OCI-M2 (cell line): ENCODE results near the gene SGMS1.
A peak's percentile ranks its signal among the peaks of the same experiment; 100 is the strongest.
"Not testable (repeated sequence)": the region's sequence is repeated elsewhere in the genome, so short reads cannot be mapped to it uniquely, and the experiment has no call there.

ENCODE experiments used
- DNase-seq: peaks from one replicate; lab custom pipeline; 2025; ENCODE audit not compliant: unreplicated experiment; lab: John Stamatoyannopoulos, UW

SGMS1 gene

DNA sequence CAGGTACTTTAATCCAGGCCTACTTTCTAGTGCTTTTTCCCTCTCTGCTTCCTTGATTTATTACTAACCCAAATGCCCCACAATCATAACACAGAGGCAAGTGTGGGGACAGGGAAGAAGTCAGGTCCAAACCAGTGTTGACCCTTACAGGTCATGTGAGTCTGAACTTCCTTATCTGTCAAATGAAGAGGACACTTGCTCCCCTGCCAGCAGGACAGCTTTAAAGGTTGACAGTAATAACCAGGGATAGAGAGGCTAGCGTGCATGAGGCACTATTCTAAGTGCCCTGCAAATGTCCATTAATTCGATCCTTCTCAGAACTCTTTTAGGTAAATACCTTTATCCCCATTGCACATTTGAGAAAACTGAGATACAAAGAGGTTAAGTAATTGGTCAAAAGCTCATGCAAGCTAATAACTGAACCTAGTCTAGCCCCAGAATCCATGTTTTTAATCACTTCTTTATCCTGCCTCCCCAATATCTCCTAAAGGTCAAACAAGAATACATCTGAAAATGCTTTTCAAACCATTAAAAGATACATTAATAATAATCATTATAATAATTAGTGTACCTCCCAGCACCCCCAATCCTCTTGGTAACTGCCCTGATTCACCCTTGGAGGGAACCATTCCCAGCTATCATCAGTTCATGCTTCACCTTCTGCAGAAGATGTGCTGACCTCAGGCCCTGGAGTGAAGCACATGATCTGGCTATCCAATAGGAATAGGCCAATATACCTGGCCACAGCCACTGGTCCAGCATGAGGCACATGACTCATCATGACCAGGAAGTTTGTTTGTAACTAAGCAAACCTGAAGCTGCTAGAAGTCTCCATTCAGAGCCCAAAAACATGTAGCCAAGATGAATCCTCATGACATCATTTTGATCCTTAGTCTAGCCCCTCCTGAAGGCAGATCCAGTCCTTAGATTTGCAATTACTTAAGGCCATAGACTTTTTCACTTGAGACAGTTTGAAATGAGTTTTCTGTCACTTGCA lies 40.7 kb downstream of the SGMS1 start:
- no peak for DNase-seq

- no peak for DNase-seq
These were observed 41.7 kb downstream of the SGMS1 start for GRCh38 chr10:50582046-50582445.

- no peak for DNase-seq
These were observed 43.4 kb downstream of the SGMS1 start for GRCh38 chr10:50580262-50580891.

GRCh38 chr10:50579491-50580261 lies 44.1 kb downstream of the SGMS1 start:
- DNase-seq = no peak

DNA sequence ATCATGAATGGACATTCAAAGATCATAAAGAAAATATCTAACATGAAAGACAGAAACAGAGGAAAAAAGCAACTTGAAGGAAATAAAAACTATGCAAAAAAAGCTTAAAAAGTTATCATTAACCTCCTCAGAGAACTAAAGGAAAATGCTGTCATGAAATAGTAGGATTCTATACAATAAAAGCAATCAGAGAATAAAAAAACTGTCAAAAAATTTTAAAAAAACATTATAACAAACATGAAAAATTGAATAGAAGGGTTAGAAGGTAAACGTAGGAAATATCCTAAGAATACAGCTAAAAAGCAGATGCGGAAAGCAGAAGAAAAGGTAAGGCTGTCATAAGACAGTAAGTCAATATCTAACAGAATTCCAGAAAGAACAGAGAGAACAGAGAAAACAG lies 44.8 kb downstream of the SGMS1 start:
- no peak for DNase-seq

GRCh38 chr10:50577681-50578350 lies 45.9 kb downstream of the SGMS1 start:
- DNase-seq = peak; percentile 21

GRCh38 chr10:50577010-50577409 lies 46.7 kb downstream of the SGMS1 start:
- DNase-seq = no peak

GRCh38 chr10:50576245-50576815 lies 47.4 kb downstream of the SGMS1 start:
- DNase-seq = no peak

- DNase-seq = no peak
These were observed 48.1 kb downstream of the SGMS1 start for GRCh38 chr10:50575477-50576244.

GRCh38 chr10:50574931-50575330 lies 48.8 kb downstream of the SGMS1 start:
- no peak for DNase-seq

GRCh38 chr10:50574305-50574704 lies 49.5 kb downstream of the SGMS1 start:
- no peak for DNase-seq

GRCh38 chr10:50572017-50572491 lies 51.7 kb downstream of the SGMS1 start:
- DNase-seq = no peak

DNA sequence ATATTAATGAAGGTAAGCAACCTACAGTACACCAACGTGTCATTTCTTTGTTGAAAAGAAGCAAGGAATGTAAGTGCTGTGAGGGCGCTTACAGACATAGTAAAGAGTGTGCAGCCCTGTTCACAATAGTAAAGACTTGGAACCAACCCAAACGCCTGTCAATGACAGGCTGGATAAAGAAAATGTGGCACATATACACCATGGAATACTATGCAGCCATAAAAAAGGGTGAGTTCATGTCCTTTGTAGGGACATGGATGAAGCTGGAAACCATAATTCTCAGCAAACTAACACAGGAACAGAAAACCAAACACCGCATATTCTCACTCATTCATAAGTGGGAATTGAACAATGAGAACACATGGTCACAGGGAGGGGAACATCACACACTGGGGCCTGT lies 55.0 kb downstream of the SGMS1 start:
- DNase-seq = not testable (repeated sequence)

GRCh38 chr10:50567384-50567783 lies 56.4 kb downstream of the SGMS1 start:
- no peak for DNase-seq

GRCh38 chr10:50566150-50566549 lies 57.6 kb downstream of the SGMS1 start:
- no peak for DNase-seq

GRCh38 chr10:50565301-50566083 lies 58.3 kb downstream of the SGMS1 start:
- no peak for DNase-seq

- DNase-seq = no peak
These were observed 59.9 kb downstream of the SGMS1 start for GRCh38 chr10:50563906-50564305.

DNA sequence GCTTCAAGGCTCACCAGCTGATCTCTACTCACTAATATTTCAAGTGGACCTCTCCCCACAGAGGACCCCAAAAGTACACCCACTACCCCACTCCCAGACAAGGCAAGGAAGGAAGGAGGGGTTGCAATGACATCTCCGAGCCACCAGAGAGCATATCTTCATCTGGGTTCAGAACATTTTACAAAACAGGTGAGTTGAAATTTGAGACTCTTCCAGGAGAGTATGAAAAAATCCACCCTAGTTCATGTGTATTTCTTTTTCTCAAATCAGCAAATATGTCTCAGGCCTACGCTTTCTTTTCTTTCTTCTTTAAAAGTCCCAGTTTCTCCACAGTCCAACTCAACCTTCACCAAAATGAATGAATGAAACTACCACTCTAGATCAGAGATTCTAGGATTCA lies 61.9 kb downstream of the SGMS1 start:
- DNase-seq = no peak

DNA sequence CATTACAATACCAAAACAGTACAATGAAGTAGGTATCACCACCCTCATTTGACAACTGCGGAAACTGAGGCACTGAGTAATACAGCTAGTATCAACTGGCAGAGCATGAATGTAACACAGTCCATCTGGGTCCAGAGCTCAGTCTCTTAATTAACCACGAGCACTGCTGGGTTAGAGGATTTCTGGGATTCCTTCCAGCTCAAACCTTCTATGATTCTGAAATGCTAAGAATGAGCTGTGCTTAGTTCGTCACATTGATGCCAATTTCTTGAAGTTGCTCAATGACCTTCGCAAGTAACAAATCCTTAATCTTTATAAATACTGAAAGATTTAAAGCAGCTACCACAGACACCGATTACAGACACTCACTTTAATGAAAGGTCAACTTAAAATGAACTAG lies 62.5 kb downstream of the SGMS1 start:
- DNase-seq = no peak
